ENCODE results near the gene BPIFB3. TPM values are rescaled to one million over a fixed set of nuclear protein-coding genes. Genes with fewer than 3 reads are reported as not detected.

The BPIFB3 gene
- total RNA-seq, 1 donor from 2014 or later: not detected

GRCh38 chr20:33006776-33007375 is 46.8 kb upstream of the BPIFB3 start:
- Mint-ChIP-seq H3K27me3 (ENCODE audit: unreplicated experiment) (no peaks in the 10 kb centered on the region), H3K36me3 (ENCODE audit: unreplicated experiment) (no peaks in the 10 kb centered on the region), H3K9me3 (ENCODE audit: unreplicated experiment) (peaks cover 6% of the 10 kb centered on the region), H3K4me3 (ENCODE audit: unreplicated experiment) (no peak overlapping the region), H3K4me1 (ENCODE audit: low read depth, unreplicated experiment) (no peaks in the 10 kb centered on the region), H3K27ac (ENCODE audit: unreplicated experiment) (no peak overlapping the region)
- TF ChIP-seq, protein P1, sequence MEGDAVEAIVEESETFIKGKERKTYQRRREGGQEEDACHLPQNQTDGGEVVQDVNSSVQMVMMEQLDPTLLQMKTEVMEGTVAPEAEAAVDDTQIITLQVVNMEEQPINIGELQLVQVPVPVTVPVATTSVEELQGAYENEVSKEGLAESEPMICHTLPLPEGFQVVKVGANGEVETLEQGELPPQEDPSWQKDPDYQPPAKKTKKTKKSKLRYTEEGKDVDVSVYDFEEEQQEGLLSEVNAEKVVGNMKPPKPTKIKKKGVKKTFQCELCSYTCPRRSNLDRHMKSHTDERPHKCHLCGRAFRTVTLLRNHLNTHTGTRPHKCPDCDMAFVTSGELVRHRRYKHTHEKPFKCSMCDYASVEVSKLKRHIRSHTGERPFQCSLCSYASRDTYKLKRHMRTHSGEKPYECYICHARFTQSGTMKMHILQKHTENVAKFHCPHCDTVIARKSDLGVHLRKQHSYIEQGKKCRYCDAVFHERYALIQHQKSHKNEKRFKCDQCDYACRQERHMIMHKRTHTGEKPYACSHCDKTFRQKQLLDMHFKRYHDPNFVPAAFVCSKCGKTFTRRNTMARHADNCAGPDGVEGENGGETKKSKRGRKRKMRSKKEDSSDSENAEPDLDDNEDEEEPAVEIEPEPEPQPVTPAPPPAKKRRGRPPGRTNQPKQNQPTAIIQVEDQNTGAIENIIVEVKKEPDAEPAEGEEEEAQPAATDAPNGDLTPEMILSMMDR (IDR thresholded peaks at IDR 0.05; ENCODE audit: partially characterized antibody, unreplicated experiment): no peak
- DNase-seq: no peak

DNA sequence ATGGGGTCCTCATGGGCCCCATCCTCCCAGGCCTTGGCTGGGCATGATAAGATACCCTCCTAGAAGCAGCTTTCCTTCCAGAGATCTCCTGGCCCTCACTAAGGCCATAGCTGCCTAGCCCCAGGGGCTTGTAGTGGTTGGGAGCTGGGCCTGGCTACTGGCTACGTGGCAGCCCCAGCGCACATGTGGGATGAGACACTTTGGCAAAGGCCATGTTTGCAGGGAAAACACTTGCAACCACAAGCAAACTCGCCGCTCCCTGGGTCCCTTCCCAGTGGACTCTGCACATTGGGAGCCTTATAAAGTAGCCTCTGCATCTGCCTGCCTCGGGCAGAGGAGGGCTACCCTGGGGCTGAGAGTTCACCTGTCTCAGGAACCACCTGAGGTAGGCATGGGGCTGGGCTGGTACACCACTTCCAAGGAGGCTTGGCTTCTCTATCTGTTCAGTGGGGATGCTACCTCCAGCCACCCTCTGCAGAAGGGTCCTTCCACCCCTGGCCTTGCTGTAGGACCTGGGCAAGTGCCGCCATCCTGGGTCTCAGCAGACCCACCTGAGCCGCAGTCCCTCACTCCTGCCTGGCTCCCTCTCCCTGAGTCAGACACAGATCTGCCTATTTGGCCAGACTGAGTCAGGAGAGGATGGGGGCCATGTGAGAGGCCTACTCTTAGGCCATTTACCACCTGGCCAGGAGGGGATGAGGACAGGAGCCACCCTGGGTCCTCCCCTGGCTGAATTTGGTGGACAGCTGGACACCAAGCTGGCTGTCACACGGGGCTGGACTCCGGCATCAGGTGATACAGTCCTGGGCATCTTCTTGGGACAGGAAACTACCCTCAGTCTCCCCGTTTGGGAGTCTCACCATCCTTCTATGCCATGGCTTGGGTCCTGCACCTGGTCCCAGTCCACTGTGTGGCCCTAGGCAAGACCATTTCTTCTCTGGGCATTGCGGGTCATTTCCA is 46.0 kb upstream of the BPIFB3 start, which contains the start of gene BPIFB2:
Gene BPIFB2, plus strand, starts transcription at position 329 of the 960 bp plus-strand sequence. CDS start 871 bp downstream, outside the sequence.
- TF ChIP-seq, protein P1 (IDR thresholded peaks at IDR 0.05; ENCODE audit: partially characterized antibody, unreplicated experiment): no peak
- no peak within 1 kb of the TSS for H3K27ac Mint-ChIP-seq (ENCODE audit: unreplicated experiment)
- no peaks in the 10 kb centered on the region for H3K4me1 Mint-ChIP-seq (ENCODE audit: low read depth, unreplicated experiment)
- no peaks in the 10 kb centered on the region for H3K36me3 Mint-ChIP-seq (ENCODE audit: unreplicated experiment)
- DNase-seq: no peak
- no peak within 1 kb of the TSS for H3K4me3 Mint-ChIP-seq (ENCODE audit: unreplicated experiment)
- peaks cover 2% of the 10 kb centered on the region for H3K27me3 Mint-ChIP-seq (ENCODE audit: unreplicated experiment)
- peaks cover 8% of the 10 kb centered on the region for H3K9me3 Mint-ChIP-seq (ENCODE audit: unreplicated experiment)

GRCh38 chr20:33008336-33009213 is 45.1 kb upstream of the BPIFB3 start:
- Mint-ChIP-seq H3K9me3 (ENCODE audit: unreplicated experiment) (peaks cover 8% of the 10 kb centered on the region), H3K4me1 (ENCODE audit: low read depth, unreplicated experiment) (no peaks in the 10 kb centered on the region), H3K4me3 (ENCODE audit: unreplicated experiment) (no peak overlapping the region), H3K36me3 (ENCODE audit: unreplicated experiment) (no peaks in the 10 kb centered on the region), H3K27me3 (ENCODE audit: unreplicated experiment) (peaks cover 2% of the 10 kb centered on the region), H3K27ac (ENCODE audit: unreplicated experiment) (no peak overlapping the region)
- DNase-seq: no peak
- TF ChIP-seq, protein P1 (IDR thresholded peaks at IDR 0.05; ENCODE audit: partially characterized antibody, unreplicated experiment): no peak

- DNase-seq: no peak
- H3K4me3 Mint-ChIP-seq (ENCODE audit: unreplicated experiment): no peak overlapping the region
- no peak overlapping the region for H3K27ac Mint-ChIP-seq (ENCODE audit: unreplicated experiment)
- H3K4me1 Mint-ChIP-seq (ENCODE audit: low read depth, unreplicated experiment): no peaks in the 10 kb centered on the region
- peaks cover 8% of the 10 kb centered on the region for H3K9me3 Mint-ChIP-seq (ENCODE audit: unreplicated experiment)
- H3K36me3 Mint-ChIP-seq (ENCODE audit: unreplicated experiment): no peaks in the 10 kb centered on the region
- TF ChIP-seq, protein P1 (IDR thresholded peaks at IDR 0.05; ENCODE audit: partially characterized antibody, unreplicated experiment): no peak
- H3K27me3 Mint-ChIP-seq (ENCODE audit: unreplicated experiment): peaks cover 2% of the 10 kb centered on the region
These were observed 44.2 kb upstream of the BPIFB3 start for GRCh38 chr20:33009214-33010132.

Data from glutamatergic neuron (in vitro differentiated cells).